ENCODE measurements around the gene FOXO3B.
"Not testable (repeated sequence)": the region's sequence is repeated elsewhere in the genome, so short reads cannot be mapped to it uniquely, and the experiment has no call there.

- not testable (repeated sequence) for TF ChIP-seq NFIC (IDR thresholded peaks at IDR 0.05; ENCODE audit: low read depth, low read length); CTCF (IDR thresholded peaks at IDR 0.05 in 2 of 3, conservative IDR thresholded peaks at IDR 0.05 in 1 of 3; ENCODE audit: control insufficient read depth in 2 of 3, extremely low read depth in 1 of 3, insufficient read depth in 1 of 3, low read depth in 3 of 3, low read length in 3 of 3); SP1 (IDR thresholded peaks at IDR 0.05; ENCODE audit: low read depth, low read length); RB1 (IDR thresholded peaks at IDR 0.05; ENCODE audit: borderline replicate concordance); POLR2AphosphoS5 (IDR thresholded peaks at IDR 0.05; ENCODE audit: low read length); ZNF274 (IDR thresholded peaks at IDR 0.05; ENCODE audit: insufficient read depth, insufficient read length)
- TF ChIP-seq, protein P1, sequence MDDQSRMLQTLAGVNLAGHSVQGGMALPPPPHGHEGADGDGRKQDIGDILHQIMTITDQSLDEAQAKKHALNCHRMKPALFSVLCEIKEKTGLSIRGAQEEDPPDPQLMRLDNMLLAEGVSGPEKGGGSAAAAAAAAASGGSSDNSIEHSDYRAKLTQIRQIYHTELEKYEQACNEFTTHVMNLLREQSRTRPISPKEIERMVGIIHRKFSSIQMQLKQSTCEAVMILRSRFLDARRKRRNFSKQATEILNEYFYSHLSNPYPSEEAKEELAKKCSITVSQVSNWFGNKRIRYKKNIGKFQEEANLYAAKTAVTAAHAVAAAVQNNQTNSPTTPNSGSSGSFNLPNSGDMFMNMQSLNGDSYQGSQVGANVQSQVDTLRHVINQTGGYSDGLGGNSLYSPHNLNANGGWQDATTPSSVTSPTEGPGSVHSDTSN (IDR thresholded peaks at IDR 0.05; ENCODE audit: insufficient replicate concordance, low read depth, low read length) = not testable (repeated sequence)
These were observed 16.5 kb upstream of the FOXO3B start for GRCh38 chr17:18698473-18699103.

Measured in GM12878 (cell line).